NOMO-1 treated with dmso at 0.1 percent for 144 hours (cell line): ENCODE data around the gene TAF4.
"Not testable (repeated sequence)": the region's sequence is repeated elsewhere in the genome, so short reads cannot be mapped to it uniquely, and the experiment has no call there.

Experiments used
- DNase-seq: peaks from one replicate; lab custom pipeline; 2025; ENCODE audit not compliant: unreplicated experiment; lab: John Stamatoyannopoulos, UW

TAF4 gene

DNA sequence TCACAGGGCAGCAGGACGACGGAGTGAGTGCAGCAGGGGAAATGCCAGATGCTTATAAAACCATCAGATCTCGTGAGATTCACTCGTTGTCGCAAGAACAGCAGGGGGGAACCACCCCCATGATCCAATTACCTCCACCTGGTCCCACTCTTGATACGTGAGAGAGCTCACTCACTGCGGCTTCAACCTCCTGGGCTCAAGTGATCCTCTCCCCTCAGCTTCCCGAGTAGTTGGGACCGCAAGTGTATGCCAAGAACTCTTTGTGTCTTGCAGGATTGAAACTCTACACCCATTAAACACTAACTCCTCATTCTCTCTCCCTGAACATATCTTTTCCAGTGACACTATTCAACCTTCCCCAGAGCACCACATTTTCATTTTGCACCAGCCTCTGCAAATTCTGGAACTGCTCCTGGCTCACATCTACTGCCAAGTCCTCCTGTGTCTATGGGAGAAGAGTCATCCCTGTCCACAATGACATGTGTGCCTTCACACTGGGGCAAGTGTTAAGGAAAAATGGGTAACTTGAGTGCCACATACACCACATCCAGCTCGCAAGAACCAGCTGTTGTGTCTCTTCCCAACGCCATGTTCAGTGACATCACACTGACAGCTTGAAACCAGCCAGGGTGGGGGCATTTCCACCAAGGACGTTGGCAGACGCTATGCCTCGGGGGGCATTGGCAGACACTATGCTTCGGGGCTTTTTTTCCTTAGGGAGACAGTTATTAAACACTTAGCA lies 14.7 kb upstream of the TAF4 start:
- no peak for DNase-seq

DNA sequence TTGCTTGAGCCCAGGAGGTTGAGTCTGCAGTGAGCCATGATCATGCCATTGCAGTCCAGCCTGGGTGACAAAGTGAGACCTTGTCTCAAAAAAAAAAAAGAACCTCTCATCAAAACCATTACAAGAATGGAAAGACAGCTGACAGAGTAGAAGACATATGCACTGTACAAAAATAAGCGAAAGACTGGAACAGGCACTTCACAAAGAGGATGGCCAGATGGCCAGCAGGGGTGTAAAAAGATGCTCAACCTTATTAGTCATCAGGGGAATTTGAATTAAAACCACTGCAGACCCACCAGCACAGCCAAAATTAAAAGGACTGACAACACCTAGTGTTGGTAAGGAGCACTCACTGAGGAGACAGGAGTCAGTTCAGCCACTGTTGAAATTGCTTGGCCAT lies 13.5 kb upstream of the TAF4 start:
- no peak for DNase-seq

DNA sequence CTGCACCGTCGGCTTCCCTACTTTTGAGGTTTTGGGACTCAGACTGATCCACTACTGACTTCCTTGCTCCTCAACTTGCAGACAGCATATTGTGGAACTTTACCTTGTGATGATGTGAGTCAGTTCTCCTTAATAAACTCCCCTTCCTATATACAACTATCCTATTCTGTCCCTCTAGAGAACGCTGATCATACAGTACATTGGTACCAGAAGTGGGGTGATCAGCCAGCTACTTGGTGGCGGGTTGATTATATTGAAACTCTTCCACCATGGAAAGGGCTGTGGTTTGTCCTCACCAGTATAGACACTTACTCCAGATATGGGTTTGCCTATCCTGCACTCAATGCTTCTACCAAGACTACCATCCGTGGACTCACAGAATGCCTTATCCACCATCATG lies 7.6 kb upstream of the TAF4 start:
- DNase-seq = no peak

- DNase-seq = not testable (repeated sequence)
Measured at GRCh38 chr20:62071669-62072430, 6.2 kb upstream of the TAF4 start.

DNA sequence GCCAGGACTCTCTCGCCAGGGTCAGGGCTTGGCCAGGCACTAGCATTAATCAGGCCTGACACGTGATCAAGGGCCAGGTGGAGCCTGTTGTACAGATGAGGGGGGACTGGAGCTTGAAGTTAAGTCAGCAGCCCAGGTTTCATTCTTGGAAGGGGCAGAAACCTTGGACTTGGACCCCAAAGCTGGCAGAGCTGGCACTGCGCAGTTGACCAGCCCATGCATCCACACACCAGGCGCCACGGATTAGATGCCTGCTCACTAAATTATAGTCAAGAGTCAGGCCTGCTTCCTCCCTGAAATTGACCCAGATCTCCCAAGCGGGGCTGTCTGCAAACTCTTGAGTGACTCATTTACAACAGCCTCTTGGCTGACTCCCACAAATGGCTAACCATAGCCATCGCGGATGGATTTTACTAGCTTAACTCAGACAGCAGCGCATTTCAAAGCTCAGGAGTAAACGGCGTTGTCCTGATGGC lies 4.1 kb upstream of the TAF4 start:
- DNase-seq = no peak

- no peak for DNase-seq
Measured at GRCh38 chr20:62068997-62069396, 3.3 kb upstream of the TAF4 start.

GRCh38 chr20:62067547-62068260 lies 2.0 kb upstream of the TAF4 start:
- no peak for DNase-seq

DNA sequence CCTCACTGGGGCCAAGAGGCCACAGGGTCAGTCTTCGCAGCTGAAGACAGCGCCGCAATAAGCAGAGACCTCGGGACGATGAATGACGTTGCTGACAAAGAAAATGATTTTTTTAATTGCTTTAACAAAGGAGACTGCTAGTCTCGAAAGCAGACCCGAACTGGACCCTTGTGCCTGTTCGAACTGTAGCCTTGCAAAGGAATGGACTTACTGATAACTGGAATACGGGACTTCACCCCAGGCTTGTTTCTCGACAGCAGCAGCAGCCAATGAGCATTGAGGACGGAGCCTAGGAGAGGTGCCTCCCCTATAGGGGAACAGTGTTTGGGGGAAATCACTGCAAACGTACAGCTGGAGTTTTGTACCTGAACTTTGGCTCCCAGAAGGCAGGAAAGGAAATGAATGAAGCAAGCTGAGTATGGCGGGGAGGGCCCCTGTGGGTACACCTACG lies 1.3 kb upstream of the TAF4 start:
- no peak for DNase-seq

GRCh38 chr20:62066339-62066982 lies 780 bp upstream of the TAF4 start:
- no peak for DNase-seq

DNA sequence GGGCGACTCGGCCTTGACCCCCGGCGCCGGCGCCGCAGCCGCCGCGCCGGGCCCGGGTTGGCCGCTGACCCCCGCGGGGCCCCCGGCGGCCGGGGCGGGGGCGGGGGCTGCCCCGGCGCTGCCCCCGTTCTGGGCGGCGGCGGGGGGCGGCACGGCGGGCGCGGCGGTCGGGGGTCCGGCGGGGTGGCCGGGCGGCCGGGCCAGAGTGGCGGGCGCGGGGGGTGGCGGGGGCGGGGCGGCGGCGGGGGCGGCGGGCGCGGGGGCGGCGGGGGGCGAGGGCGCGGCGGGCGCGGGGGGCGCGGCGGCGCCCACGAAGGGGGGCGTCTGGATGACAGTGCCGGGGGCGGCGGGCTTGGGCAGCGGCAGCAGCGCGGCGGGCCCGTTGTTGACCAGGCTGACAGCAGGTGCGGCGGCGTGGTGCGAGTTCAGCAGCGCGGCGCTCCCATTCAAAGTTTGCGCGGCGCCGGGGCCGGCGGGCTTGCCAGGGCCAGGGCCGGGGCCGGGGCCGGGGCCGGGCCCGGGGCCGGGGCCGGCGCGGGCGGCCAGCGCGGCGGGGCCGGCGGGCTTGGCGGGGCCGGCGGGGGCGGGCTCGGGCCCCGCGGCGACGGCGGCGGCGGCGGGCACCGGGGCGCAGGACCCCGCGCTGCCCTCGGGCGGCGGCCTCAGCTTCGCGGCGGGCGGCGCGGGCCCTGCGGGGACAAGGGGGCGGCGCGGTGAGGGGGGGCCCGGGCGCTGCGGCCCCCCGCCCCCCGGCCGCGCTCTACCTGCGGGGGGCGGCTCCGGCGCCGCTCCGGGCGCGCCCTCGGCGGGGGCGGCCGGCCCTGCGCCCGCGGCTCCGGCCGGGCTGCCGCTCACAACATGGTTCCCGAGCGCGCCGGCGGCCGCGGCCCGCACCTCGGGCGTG lies 659 bp downstream of the TAF4 start:
- no peak for DNase-seq

- DNase-seq = no peak
Measured at GRCh38 chr20:62063981-62064769, 1.5 kb downstream of the TAF4 start.

DNA sequence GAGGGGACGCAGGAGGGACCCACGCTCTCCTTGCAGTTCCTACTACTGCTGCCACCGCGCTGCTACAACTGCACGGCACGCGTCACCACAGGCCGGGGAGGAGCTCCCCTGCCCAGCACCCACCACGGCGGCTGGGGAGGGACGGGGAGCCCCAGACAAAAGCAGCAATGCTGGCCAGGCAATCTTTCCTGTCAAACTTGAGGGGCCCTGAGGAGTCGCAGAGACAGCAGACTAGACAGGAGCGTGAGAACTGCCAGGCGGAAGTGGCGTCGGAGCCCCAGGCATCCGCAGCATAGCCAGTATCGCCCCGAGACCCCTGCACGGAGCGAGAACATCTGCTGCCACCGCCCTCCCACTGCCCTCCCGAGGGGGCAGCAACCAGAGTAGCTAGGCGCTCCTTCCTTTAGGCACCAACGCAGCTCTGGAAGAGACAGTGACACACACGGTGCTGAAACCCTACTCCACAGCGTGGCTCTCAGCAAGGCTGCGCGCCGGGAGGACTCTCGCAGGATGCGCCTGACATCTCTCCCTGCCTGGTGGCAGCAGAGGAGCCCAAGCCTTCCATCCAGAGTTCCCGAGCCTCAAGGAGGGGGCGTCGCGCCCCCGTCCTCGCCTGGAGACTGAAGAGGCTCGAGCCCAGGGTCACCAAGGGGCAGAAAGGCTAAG lies 2.2 kb downstream of the TAF4 start:
- no peak for DNase-seq

GRCh38 chr20:62062661-62063314 lies 2.9 kb downstream of the TAF4 start:
- no peak for DNase-seq

GRCh38 chr20:62061851-62062423 lies 3.7 kb downstream of the TAF4 start:
- DNase-seq = no peak

GRCh38 chr20:62060631-62061541 lies 4.8 kb downstream of the TAF4 start:
- no peak for DNase-seq

- DNase-seq = no peak
Measured at GRCh38 chr20:62059920-62060630, 5.6 kb downstream of the TAF4 start.
